MM.1S (cell line): Measurements from ENCODE around the gene GJC1.

ENCODE experiments used
- DNase-seq: peaks from one replicate; pipeline ENCODE4 v3.0.0-alpha.2; 2015
- H2AFZ ChIP-seq: fragments of 300-600 bp; sonication (generic); 2 replicates; pipeline ENCODE4 v1.6.0; 2016; ENCODE audit warnings: antibody characterized with exemption, low read length
- H3F3A ChIP-seq: fragments of 300-600 bp; sonication (generic); 2 replicates; pipeline ENCODE4 v1.6.1; 2016; ENCODE audit warnings: mild to moderate bottlenecking, antibody characterized with exemption, low read length, moderate library complexity, mixed read lengths; ENCODE audit not compliant: insufficient read depth
- H3K27ac ChIP-seq: fragments of 300-600 bp; sonication (generic); 2 replicates; pipeline ENCODE4 v1.5.1; 2016; ENCODE audit warnings: mild to moderate bottlenecking, low read length
- H3K27me3 ChIP-seq: fragments of 300-600 bp; sonication (generic); replicated peaks from 2 replicates; pipeline ENCODE4 v1.6.0; 2016; ENCODE audit warnings: low read length; ENCODE audit not compliant: insufficient read depth
- H3K36me3 ChIP-seq: fragments of 300-600 bp; sonication (generic); replicated peaks from 2 replicates; pipeline ENCODE4 v1.6.1; 2016; ENCODE audit warnings: mild to moderate bottlenecking, low read length, mixed read lengths; ENCODE audit not compliant: insufficient read depth
- H3K4me1 ChIP-seq: fragments of 300-600 bp; sonication (generic); 2 replicates; pipeline ENCODE4 v1.6.1; 2016; ENCODE audit warnings: low read length, mixed read lengths
- H3K4me2 ChIP-seq: fragments of 300-600 bp; sonication (generic); 2 replicates; pipeline ENCODE4 v1.6.0; 2016; ENCODE audit warnings: low read depth, low read length
- H3K4me3 ChIP-seq: fragments of 300-600 bp; sonication (generic); 2 replicates; pipeline ENCODE4 v1.5.1; 2016; ENCODE audit warnings: low read length, mixed read lengths
- H3K79me2 ChIP-seq: fragments of 300-600 bp; sonication (generic); 2 replicates; pipeline ENCODE4 v1.6.1; 2016; ENCODE audit warnings: mixed run types, low read length, mixed read lengths
- H3K9ac ChIP-seq: fragments of 300-600 bp; sonication (generic); 2 replicates; pipeline ENCODE4 v1.6.1; 2016; ENCODE audit warnings: low read length, mixed read lengths
- H3K9me2 ChIP-seq: fragments of 300-600 bp; sonication (generic); replicated peaks from 2 replicates; pipeline ENCODE4 v1.6.1; 2016; ENCODE audit warnings: mild to moderate bottlenecking, low read length, mixed read lengths; ENCODE audit not compliant: insufficient read depth
- H3K9me3 ChIP-seq: fragments of 300-600 bp; sonication (generic); replicated peaks from 2 replicates; pipeline ENCODE4 v1.6.1; 2016; ENCODE audit warnings: mild to moderate bottlenecking, low read length, mixed read lengths; ENCODE audit not compliant: insufficient read depth
- H4K20me1 ChIP-seq: fragments of 300-600 bp; sonication (generic); 2 replicates; pipeline ENCODE4 v1.6.1; 2016; ENCODE audit warnings: mild to moderate bottlenecking, low read length, moderate library complexity, mixed read lengths; ENCODE audit not compliant: insufficient read depth
- CTCF ChIP-seq: fragments of 300-600 bp; sonication (generic); IDR thresholded peaks from 2 replicates; pipeline ENCODE4 v1.5.1; 2016; ENCODE audit warnings: antibody characterized with exemption, low read length, mixed read lengths
- EZH2 ChIP-seq: fragments of 300-600 bp; sonication (generic); optimal IDR thresholded peaks from 2 replicates; pipeline ENCODE3; 2017; ENCODE audit warnings: low read depth, mild to moderate bottlenecking, antibody characterized with exemption, low read length, mixed read lengths
- EZH2phosphoT487 ChIP-seq: fragments of 300-600 bp; sonication (generic); IDR thresholded peaks from 2 replicates; pipeline ENCODE4 v1.6.1; 2018; ENCODE audit warnings: antibody characterized with exemption, low read length

GJC1 gene

GRCh38 chr17:44749980-44750318, 80.1 kb downstream of the GJC1 start:
- Histone ChIP-seq H3F3A (no peaks in the 10 kb centered on the region), H3K9me2 (no peaks in the 10 kb centered on the region), H3K4me3 (no peak overlapping the region), H2AFZ (no peak overlapping the region), H3K9ac (no peak overlapping the region), H3K9me3 (no peaks in the 10 kb centered on the region), H3K27ac (no peak overlapping the region), H3K4me2 (no peak overlapping the region), H4K20me1 (no peaks in the 10 kb centered on the region), H3K36me3 (no peaks in the 10 kb centered on the region), H3K4me1 (no peaks in the 10 kb centered on the region), H3K79me2 (no peaks in the 10 kb centered on the region), H3K27me3 (no peaks in the 10 kb centered on the region)
- TF ChIP-seq EZH2 (no peak), CTCF (no peak), EZH2phosphoT487 (no peak)
- DNase-seq, result no peak

GRCh38 chr17:44749076-44749979, 80.8 kb downstream of the GJC1 start:
- H3K27ac ChIP-seq, result no peak overlapping the region
- TF ChIP-seq EZH2phosphoT487 (no peak), CTCF (no peak), EZH2 (no peak)
- no peaks in the 10 kb centered on the region for H3K4me1 ChIP-seq

More at GRCh38 chr17:44749076-44749979, 80.8 kb downstream of the GJC1 start:
- Histone ChIP-seq H3K36me3 (no peaks in the 10 kb centered on the region), H3K79me2 (no peaks in the 10 kb centered on the region), H2AFZ (no peak overlapping the region), H3K9ac (no peak overlapping the region), H3K27me3 (no peaks in the 10 kb centered on the region), H3F3A (no peaks in the 10 kb centered on the region), H3K9me3 (no peaks in the 10 kb centered on the region), H3K9me2 (no peaks in the 10 kb centered on the region), H4K20me1 (no peaks in the 10 kb centered on the region), H3K4me2 (no peak overlapping the region), H3K4me3 (no peak overlapping the region)
- DNase-seq, result no peak
